GM18519 (cell line): Measurements from ENCODE around the gene TNIK.
A peak's percentile ranks its signal among the peaks of the same experiment; 100 is the strongest.

Experiments used
- ATAC-seq: cut with Tn5 transposase; IDR thresholded peaks from one replicate; pipeline ENCODE4 v1.9.1; 2021; ENCODE audit warnings: mild to moderate bottlenecking, moderate library complexity; ENCODE audit not compliant: unreplicated experiment, low FRiP score

TNIK gene

GRCh38 chr3:171185959-171186358 is 274.2 kb downstream of the TNIK start:
- no peak for ATAC-seq

GRCh38 chr3:171184372-171184771 is 275.8 kb downstream of the TNIK start:
- peak; percentile 71 for ATAC-seq

GRCh38 chr3:171183042-171183441 is 277.2 kb downstream of the TNIK start:
- no peak for ATAC-seq

- ATAC-seq = no peak
Measured at GRCh38 chr3:171181907-171182690, 278.1 kb downstream of the TNIK start.

- no peak for ATAC-seq
Measured at GRCh38 chr3:171178714-171179113, 281.5 kb downstream of the TNIK start.

- no peak for ATAC-seq
Measured at GRCh38 chr3:171177553-171177952, 282.7 kb downstream of the TNIK start.

- ATAC-seq = no peak
Measured at GRCh38 chr3:171177056-171177455, 283.1 kb downstream of the TNIK start.

- no peak for ATAC-seq
Measured at GRCh38 chr3:171176244-171176933, 283.8 kb downstream of the TNIK start.

- ATAC-seq = no peak
Measured at GRCh38 chr3:171175741-171176234, 284.4 kb downstream of the TNIK start.

- ATAC-seq = no peak
Measured at GRCh38 chr3:171173736-171174135, 286.5 kb downstream of the TNIK start.

GRCh38 chr3:171172070-171172469 is 288.1 kb downstream of the TNIK start:
- no peak for ATAC-seq

GRCh38 chr3:171169866-171170265 is 290.3 kb downstream of the TNIK start:
- ATAC-seq = no peak

GRCh38 chr3:171169443-171169842 is 290.8 kb downstream of the TNIK start:
- ATAC-seq = no peak

GRCh38 chr3:171168551-171168950 is 291.7 kb downstream of the TNIK start:
- no peak for ATAC-seq

GRCh38 chr3:171168086-171168485 is 292.1 kb downstream of the TNIK start:
- ATAC-seq = no peak

GRCh38 chr3:171165983-171166382 is 294.2 kb downstream of the TNIK start:
- ATAC-seq = peak; percentile 43

GRCh38 chr3:171165499-171165921 is 294.7 kb downstream of the TNIK start:
- peak; percentile 1 for ATAC-seq

GRCh38 chr3:171164067-171164465 is 296.1 kb downstream of the TNIK start:
- ATAC-seq = no peak

GRCh38 chr3:171163101-171164066 is 296.8 kb downstream of the TNIK start:
- ATAC-seq = no peak

- ATAC-seq = no peak
Measured at GRCh38 chr3:171160325-171160724, 299.9 kb downstream of the TNIK start.

GRCh38 chr3:171159822-171160157 is 300.4 kb downstream of the TNIK start:
- no peak for ATAC-seq
